Tibial artery (tissue), 4 donors: ENCODE results near the gene SLC44A3.
A peak's percentile ranks its signal among the peaks of the same experiment; 100 is the strongest.

Experiments
- DNase-seq, 2 donors: peaks; one replicate each; pipeline ENCODE4 v3.0.0-alpha.2; 2019
- H3K27ac ChIP-seq, 2 donors: fragments of 200-600 bp; sonication (generic) in 1 of 2; 1 replicate in 1 of 2; 2 replicates in 1 of 2; pipeline ENCODE4 v1.5.1; 2018 to 2019; ENCODE audit warnings: mild to moderate bottlenecking in 1 of 2
- H3K27me3 ChIP-seq, 2 donors: fragments of 200-600 bp; sonication (generic) in 1 of 2; one replicate each; pipeline versions ENCODE4 v1.5.1 to v1.6.0; 2016 to 2019
- H3K36me3 ChIP-seq, 3 donors: fragments of 200-600 bp; sonication (generic) in 2 of 3; one replicate each; pipeline ENCODE4 v1.5.1; 2016 to 2019; ENCODE audit warnings: mild to moderate bottlenecking in 2 of 3
- H3K4me1 ChIP-seq, 4 donors: fragments of 200-600 bp; sonication (generic) in 2 of 4; 1 replicate in 3 of 4; 2 replicates in 1 of 4; pipeline ENCODE4 v1.5.1; 2016 to 2019
- H3K4me3 ChIP-seq, 2 donors: fragments of 200-600 bp; sonication (generic) in 1 of 2; 1 replicate in 1 of 2; 2 replicates in 1 of 2; pipeline ENCODE4 v1.5.1; 2018 to 2019; ENCODE audit warnings: mild to moderate bottlenecking in 2 of 2
- H3K9me3 ChIP-seq, 3 donors: fragments of 200-600 bp; sonication (generic) in 1 of 3; one replicate each; pipeline ENCODE4 v1.5.1; 2016 to 2019
- CTCF ChIP-seq, 2 experiments: fragments of 200-600 bp in 1 of 2; fragments of 450-650 bp in 1 of 2; IDR thresholded peaks; one replicate each; pipeline ENCODE4 v1.5.1; 2017 to 2019; ENCODE audit warnings: antibody characterized with exemption in 2 of 2, mild to moderate bottlenecking in 1 of 2, moderate library complexity in 1 of 2
- intact Hi-C: fragments of 100-400 bp; cut with DNase I; formaldehyde crosslinking; loops from one replicate; pipeline ENCODE4 v1.15.0; 2023; ENCODE audit warnings: low total_unique reads

The SLC44A3 gene

GRCh38 chr1:94905207-94905606, 85.0 kb downstream of the SLC44A3 start:
- H3K27me3 ChIP-seq: no peaks in the 10 kb centered on the region
- no peaks in the 10 kb centered on the region for H3K9me3 ChIP-seq
- DNase-seq: no peak
- peaks cover 0 to 96% (median 26%) of the 10 kb centered on the region in 4 donors for H3K4me1 ChIP-seq
- no peak overlapping the region for H3K4me3 ChIP-seq
- intact Hi-C loops: no loop called here
- H3K27ac ChIP-seq: no peak overlapping the region
- no peak for TF ChIP-seq CTCF (IDR thresholded peaks at IDR 0.05)
- peaks cover 0 to 19% (median 9%) of the 10 kb centered on the region in 3 donors for H3K36me3 ChIP-seq

- no peak for TF ChIP-seq CTCF (IDR thresholded peaks at IDR 0.05)
- peak overlapping the region in 1 of 2 donors; percentile 6 for H3K27ac ChIP-seq
- intact Hi-C loops: no loop called here
- H3K9me3 ChIP-seq: no peaks in the 10 kb centered on the region
- no peak overlapping the region for H3K4me3 ChIP-seq
- peaks cover 0 to 98% (median 30%) of the 10 kb centered on the region in 4 donors for H3K4me1 ChIP-seq
- DNase-seq: no peak
- peaks cover 0 to 12% (median 9%) of the 10 kb centered on the region in 3 donors for H3K36me3 ChIP-seq
- no peaks in the 10 kb centered on the region for H3K27me3 ChIP-seq
Measured at GRCh38 chr1:94906382-94906781, 86.2 kb downstream of the SLC44A3 start.

GRCh38 chr1:94907136-94907535, 87.0 kb downstream of the SLC44A3 start:
- no peak for TF ChIP-seq CTCF (IDR thresholded peaks at IDR 0.05)
- intact Hi-C loops: no loop called here
- Histone ChIP-seq H3K36me3 (peaks cover 0 to 5% (median 2%) of the 10 kb centered on the region in 3 donors), H3K4me3 (no peak overlapping the region), H3K27ac (peak overlapping the region in 1 of 2 donors; percentile 6), H3K27me3 (no peaks in the 10 kb centered on the region), H3K4me1 (peaks cover 0 to 99% (median 36%) of the 10 kb centered on the region in 4 donors), H3K9me3 (no peaks in the 10 kb centered on the region)
- DNase-seq: no peak

- no peak for DNase-seq
- Histone ChIP-seq H3K27ac (no peak overlapping the region), H3K4me1 (peaks cover 0 to 99% (median 44%) of the 10 kb centered on the region in 4 donors), H3K9me3 (no peaks in the 10 kb centered on the region), H3K36me3 (no peaks in the 10 kb centered on the region), H3K27me3 (no peaks in the 10 kb centered on the region), H3K4me3 (no peak overlapping the region)
- intact Hi-C loops: no loop called here
- no peak for TF ChIP-seq CTCF (IDR thresholded peaks at IDR 0.05)
Measured at GRCh38 chr1:94908190-94908589, 88.0 kb downstream of the SLC44A3 start.

GRCh38 chr1:94908965-94909364, 88.8 kb downstream of the SLC44A3 start:
- no peak for DNase-seq
- no peaks in the 10 kb centered on the region for H3K36me3 ChIP-seq
- TF ChIP-seq CTCF (IDR thresholded peaks at IDR 0.05): no peak
- H3K4me3 ChIP-seq: no peak overlapping the region
- intact Hi-C loops: no loop called here
- H3K27me3 ChIP-seq: no peaks in the 10 kb centered on the region
- no peak overlapping the region for H3K27ac ChIP-seq
- no peaks in the 10 kb centered on the region for H3K9me3 ChIP-seq
- peaks cover 0 to 99% (median 48%) of the 10 kb centered on the region in 4 donors for H3K4me1 ChIP-seq

GRCh38 chr1:94909486-94909885, 89.3 kb downstream of the SLC44A3 start:
- Histone ChIP-seq H3K27me3 (no peaks in the 10 kb centered on the region), H3K4me3 (no peak overlapping the region), H3K4me1 (peaks cover 0 to 99% (median 49%) of the 10 kb centered on the region in 4 donors), H3K27ac (no peak overlapping the region), H3K9me3 (no peaks in the 10 kb centered on the region), H3K36me3 (no peaks in the 10 kb centered on the region)
- TF ChIP-seq CTCF (IDR thresholded peaks at IDR 0.05): no peak
- no peak for DNase-seq
- intact Hi-C loops: no loop called here
